A673 (cell line): ENCODE data around the gene LHX4. TPM values are rescaled to one million over a fixed set of nuclear protein-coding genes. Genes with fewer than 3 reads are reported as not detected.

Experiments
- BruUV-seq: library from RNA; stranded (reverse); fragments of 400-500 nt; replicated peaks from 2 replicates; lab custom pipeline; 2021; lab: Mats Ljungman, UMichigan
- CTCF ChIA-PET: fragments of 300-600 bp; sonication (Branson Sonifier 250); formaldehyde crosslinking; loops from one replicate; lab custom pipeline; 2022; ENCODE audit warnings: antibody characterized with exemption; lab: Charles Lee
- POLR2A ChIA-PET: fragments of 300-600 bp; sonication (Branson Sonifier 250); formaldehyde crosslinking; loops from one replicate; lab custom pipeline; 2022; ENCODE audit warnings: antibody characterized with exemption; ENCODE audit not compliant: low non-redundant PET; lab: Charles Lee
- DNase-seq: peaks from one replicate; pipeline ENCODE4 v3.0.0-alpha.2; 2015; ENCODE audit warnings: low spot score
- H3K27ac ChIP-seq: fragments of 200-600 bp; sonication (generic); 2 replicates; pipeline ENCODE4 v1.5.1; 2016; ENCODE audit warnings: mixed run types, low read depth, mild to moderate bottlenecking, mixed read lengths, antibody characterized with exemption, low read length; ENCODE audit not compliant: poor library complexity, severe bottlenecking
- H3K27me3 ChIP-seq: fragments of 200-600 bp; sonication (generic); replicated peaks from 2 replicates; pipeline ENCODE4 v1.6.1; 2017; ENCODE audit warnings: mixed run types, low read depth, mild to moderate bottlenecking, mixed read lengths, antibody characterized with exemption, low read length; ENCODE audit not compliant: insufficient read depth, poor library complexity
- H3K36me3 ChIP-seq: fragments of 200-600 bp; sonication (generic); 2 replicates; pipeline ENCODE4 v1.6.1; 2016; ENCODE audit warnings: mixed run types, mild to moderate bottlenecking, mixed read lengths, antibody characterized with exemption, low read length; ENCODE audit not compliant: insufficient read depth, poor library complexity, severe bottlenecking
- H3K4me1 ChIP-seq: fragments of 200-600 bp; sonication (generic); 2 replicates; pipeline ENCODE4 v1.6.1; 2017; ENCODE audit warnings: mixed run types, mild to moderate bottlenecking, mixed read lengths, antibody characterized with exemption, low read length; ENCODE audit not compliant: insufficient read depth, poor library complexity, severe bottlenecking
- H3K4me3 ChIP-seq: fragments of 200-600 bp; sonication (generic); 2 replicates; pipeline ENCODE4 v1.5.1; 2016; ENCODE audit warnings: low read depth, mixed run types, mild to moderate bottlenecking, mixed read lengths, low read length; ENCODE audit not compliant: poor library complexity, severe bottlenecking
- H3K9me3 ChIP-seq: fragments of 200-600 bp; sonication (generic); 2 replicates; pipeline ENCODE4 v1.6.1; 2016; ENCODE audit warnings: mixed run types, low read depth, mild to moderate bottlenecking, mixed read lengths, antibody characterized with exemption, low read length; ENCODE audit not compliant: poor library complexity, severe bottlenecking
- CTCF ChIP-seq: fragments of 300-800, 200-600 bp; sonication (generic); conservative IDR thresholded peaks from 2 replicates; pipeline ENCODE4 v1.5.1; 2017; ENCODE audit warnings: low read depth, mild to moderate bottlenecking, antibody characterized with exemption, low read length, moderate library complexity, mixed read lengths
- EZH2 ChIP-seq: fragments of 200-600 bp; sonication (generic); IDR thresholded peaks from 2 replicates; pipeline ENCODE4 v1.6.1; 2017; ENCODE audit warnings: borderline replicate concordance, low read depth, mild to moderate bottlenecking, mixed read lengths, antibody characterized with exemption, low read length; ENCODE audit not compliant: poor library complexity, severe bottlenecking
- intact Hi-C: fragments of 100-400 bp; cut with micrococcal nuclease; formaldehyde crosslinking; loops from one replicate; pipeline ENCODE4 v1.10.0; 2022; ENCODE audit not compliant: unreplicated experiment
- total RNA-seq: library from RNA; stranded (reverse); gene quantifications from 2 replicates; pipeline ENCODE4 v1.2.3, GENCODE V29; 2021

The LHX4 gene
- total RNA-seq, 1 experiment from 2014 or later: not detected

DNA sequence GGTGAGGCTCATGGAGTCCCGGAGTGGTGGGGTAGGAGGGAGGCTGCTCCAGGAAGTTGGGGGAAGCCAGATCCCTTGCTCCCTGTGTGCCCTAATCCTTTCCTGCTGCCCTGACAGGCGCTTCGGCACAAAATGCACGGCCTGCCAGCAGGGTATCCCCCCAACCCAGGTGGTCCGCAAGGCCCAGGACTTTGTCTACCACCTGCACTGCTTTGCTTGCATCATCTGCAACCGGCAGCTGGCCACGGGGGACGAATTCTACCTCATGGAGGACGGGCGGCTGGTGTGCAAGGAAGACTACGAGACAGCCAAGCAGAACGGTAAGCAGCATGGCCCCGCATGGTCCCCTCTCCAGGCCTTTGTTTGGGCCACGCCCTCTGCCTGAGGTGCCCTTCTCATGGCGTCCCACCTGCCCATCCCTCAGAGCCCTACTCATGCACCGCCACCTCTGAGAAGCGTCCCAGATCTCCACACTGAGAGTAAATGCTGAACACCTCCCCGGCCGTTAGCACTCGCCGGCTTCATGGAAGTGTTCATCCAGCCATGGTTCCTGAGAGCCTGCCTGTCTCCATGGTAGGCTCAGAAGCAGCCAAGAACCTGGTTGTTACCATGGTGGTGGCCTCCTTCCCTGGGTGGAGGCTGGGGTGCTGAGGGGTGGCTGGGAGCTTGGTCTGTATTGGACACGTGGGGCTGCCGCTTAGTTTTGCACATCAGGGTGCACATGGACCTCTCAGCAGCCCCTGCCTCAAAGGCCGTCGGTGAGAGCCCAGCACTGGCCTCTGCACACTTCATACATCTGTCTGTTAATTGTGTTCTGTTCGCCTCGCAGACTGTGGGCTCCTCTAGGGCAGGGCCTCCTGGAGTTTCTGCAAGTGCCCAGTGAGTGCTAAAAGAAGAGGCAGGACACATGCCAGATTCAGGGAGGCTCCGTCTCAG, 36.5 kb downstream of the LHX4 start:
- no TSS peak for BruUV-seq
- no peak for TF ChIP-seq EZH2
- no peak for TF ChIP-seq CTCF
- POLR2A ChIA-PET: no interaction called here
- CTCF ChIA-PET: no interaction called here
- Histone ChIP-seq H3K9me3 (no peaks in the 10 kb centered on the region), H3K27ac (no peak overlapping the region), H3K4me1 (no peaks in the 10 kb centered on the region), H3K27me3 (no peaks in the 10 kb centered on the region), H3K36me3 (no peaks in the 10 kb centered on the region), H3K4me3 (no peak overlapping the region)
- intact Hi-C loops: no loop called here
- no peak for DNase-seq

DNA sequence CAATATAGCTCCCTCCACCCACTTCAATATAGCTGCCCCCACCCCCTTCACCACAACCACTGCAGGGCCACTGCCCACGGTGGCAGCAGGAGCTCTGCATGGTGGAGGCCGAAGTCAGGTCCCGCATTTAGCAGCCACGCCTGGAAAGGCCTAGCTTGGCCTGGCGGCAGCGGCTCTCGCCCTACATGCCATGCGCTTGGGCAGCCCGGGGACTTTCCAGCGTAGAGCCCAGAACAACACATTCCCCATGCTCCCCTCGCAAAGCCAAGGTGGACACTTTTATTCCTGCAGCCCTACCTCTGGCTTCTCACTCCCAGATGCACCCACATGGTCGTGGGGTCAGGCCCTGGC, 37.1 kb downstream of the LHX4 start:
- BruUV-seq: no TSS peak
- H3K27me3 ChIP-seq: no peaks in the 10 kb centered on the region
- DNase-seq: no peak
- intact Hi-C loops: no loop called here
- H3K4me3 ChIP-seq: no peak overlapping the region
- no peak for TF ChIP-seq EZH2
- no peak for TF ChIP-seq CTCF
- H3K4me1 ChIP-seq: no peaks in the 10 kb centered on the region
- ChIA-PET POLR2A (no interaction called here), CTCF (no interaction called here)
- no peaks in the 10 kb centered on the region for H3K36me3 ChIP-seq
- H3K27ac ChIP-seq: no peak overlapping the region
- H3K9me3 ChIP-seq: no peaks in the 10 kb centered on the region

- H3K27ac ChIP-seq: no peak overlapping the region
- no peak for DNase-seq
- TF ChIP-seq CTCF: no peak
- TF ChIP-seq EZH2: no peak
- POLR2A ChIA-PET: no interaction called here
- H3K4me1 ChIP-seq: no peaks in the 10 kb centered on the region
- H3K9me3 ChIP-seq: no peaks in the 10 kb centered on the region
- no TSS peak for BruUV-seq
- CTCF ChIA-PET: no interaction called here
- H3K4me3 ChIP-seq: no peak overlapping the region
- no peaks in the 10 kb centered on the region for H3K27me3 ChIP-seq
- no peaks in the 10 kb centered on the region for H3K36me3 ChIP-seq
- intact Hi-C loops: no loop called here
These were observed 37.9 kb downstream of the LHX4 start for GRCh38 chr1:180267761-180268555.
